ENCODE data around the gene PRMT1. TPM values are rescaled to one million over a fixed set of nuclear protein-coding genes. Genes with fewer than 3 reads are reported as not detected.
A peak's percentile ranks its signal among the peaks of the same experiment; 100 is the strongest.

The PRMT1 gene
- polyA plus RNA-seq, 1 donor from 2014 or later = 610 TPM

GRCh38 chr19:49691243-49692146, 14.4 kb downstream of the PRMT1 start:
- Histone ChIP-seq H3F3A (ENCODE audit: insufficient read depth, low read length, poor library complexity, severe bottlenecking) (no peaks in the 10 kb centered on the region), H3K79me2 (replicated peaks; ENCODE audit: insufficient read depth, low read length) (peaks cover 21% of the 10 kb centered on the region), H3K36me3 (ENCODE audit: insufficient read depth, low read length) (no peaks in the 10 kb centered on the region), H3K27me3 (ENCODE audit: insufficient read depth, low read depth, low read length) (no peaks in the 10 kb centered on the region), H3K9me3 (ENCODE audit: low read length) (no peaks in the 10 kb centered on the region), H3K4me3 (ENCODE audit: low read length) (peak overlapping the region; percentile 71), H4K20me1 (ENCODE audit: insufficient read depth) (no peaks in the 10 kb centered on the region), H2AFZ (ENCODE audit: low read depth, low read length) (no peak overlapping the region), H3K4me2 (ENCODE audit: low read length) (peak overlapping the region; percentile 65), H3K27ac (ENCODE audit: low read length) (peak overlapping the region; percentile 99), H3K9ac (ENCODE audit: low read length) (peak overlapping the region; percentile 98), H3K9me2 (ENCODE audit: insufficient read depth, low read length) (no peaks in the 10 kb centered on the region)
- TF ChIP-seq RAD21 (conservative IDR thresholded peaks at IDR 0.05) (peak; percentile 38), SMC3 (conservative IDR thresholded peaks at IDR 0.05; ENCODE audit: poor library complexity) (no peak), POLR2AphosphoS5 (IDR thresholded peaks at IDR 0.05) (peak; percentile 84), EZH2 (IDR thresholded peaks at IDR 0.05; ENCODE audit: borderline replicate concordance, insufficient read depth, low read length, poor library complexity, severe bottlenecking) (no peak), CTCF (IDR thresholded peaks at IDR 0.05; ENCODE audit: poor library complexity, severe bottlenecking) (no peak), REST (IDR thresholded peaks at IDR 0.05; ENCODE audit: borderline replicate concordance) (no peak), TAF1 (IDR thresholded peaks at IDR 0.05; ENCODE audit: low read depth) (no peak), MXI1 (conservative IDR thresholded peaks at IDR 0.05; ENCODE audit: poor library complexity, severe bottlenecking) (peak; percentile 69), EP300 (conservative IDR thresholded peaks at IDR 0.05; ENCODE audit: poor library complexity, severe bottlenecking) (no peak)

- no peaks in the 10 kb centered on the region for H3K27me3 ChIP-seq (ENCODE audit: insufficient read depth, low read depth, low read length)
- peaks cover 21% of the 10 kb centered on the region for H3K79me2 ChIP-seq (replicated peaks; ENCODE audit: insufficient read depth, low read length)
- no peak overlapping the region for H2AFZ ChIP-seq (ENCODE audit: low read depth, low read length)
- H3F3A ChIP-seq (ENCODE audit: insufficient read depth, low read length, poor library complexity, severe bottlenecking) = no peaks in the 10 kb centered on the region
- no peaks in the 10 kb centered on the region for H3K9me3 ChIP-seq (ENCODE audit: low read length)
- peak overlapping the region; percentile 65 for H3K4me2 ChIP-seq (ENCODE audit: low read length)
- peaks cover 4% of the 10 kb centered on the region for H3K36me3 ChIP-seq (ENCODE audit: insufficient read depth, low read length)
- H3K27ac ChIP-seq (ENCODE audit: low read length) = peak overlapping the region; percentile 99
- peak overlapping the region; percentile 98 for H3K9ac ChIP-seq (ENCODE audit: low read length)
- no peaks in the 10 kb centered on the region for H3K9me2 ChIP-seq (ENCODE audit: insufficient read depth, low read length)
- peak overlapping the region; percentile 71 for H3K4me3 ChIP-seq (ENCODE audit: low read length)
- TF ChIP-seq CTCF (IDR thresholded peaks at IDR 0.05; ENCODE audit: poor library complexity, severe bottlenecking) (no peak), POLR2AphosphoS5 (IDR thresholded peaks at IDR 0.05) (no peak), SMC3 (conservative IDR thresholded peaks at IDR 0.05; ENCODE audit: poor library complexity) (no peak), MXI1 (conservative IDR thresholded peaks at IDR 0.05; ENCODE audit: poor library complexity, severe bottlenecking) (no peak), EP300 (conservative IDR thresholded peaks at IDR 0.05; ENCODE audit: poor library complexity, severe bottlenecking) (no peak), REST (IDR thresholded peaks at IDR 0.05; ENCODE audit: borderline replicate concordance) (no peak), TAF1 (IDR thresholded peaks at IDR 0.05; ENCODE audit: low read depth) (no peak), RAD21 (conservative IDR thresholded peaks at IDR 0.05) (no peak)
- no peaks in the 10 kb centered on the region for H4K20me1 ChIP-seq (ENCODE audit: insufficient read depth)
Observed at GRCh38 chr19:49692147-49692506, 15.1 kb downstream of the PRMT1 start.
